Gastrocnemius medialis (tissue), 4 donors: ENCODE results near the gene VTI1A. TPM values are rescaled to one million over a fixed set of nuclear protein-coding genes. Genes with fewer than 3 reads are reported as not detected.

Experiments
- ATAC-seq, 2 donors: fragments of 150-250 bp; one replicate each; pipeline ENCODE4 v1.9.1; 2016
- DNase-seq, 2 donors: peaks; one replicate each; pipeline ENCODE4 v3.0.0-alpha.2; 2019
- H3K27ac ChIP-seq, 4 donors: fragments of 200-600 bp; sonication (generic); 1 replicate in 1 of 4; 2 replicates in 3 of 4; pipeline ENCODE4 v1.5.1; 2016 to 2018; ENCODE audit warnings: mild to moderate bottlenecking in 2 of 4, moderate library complexity in 1 of 4
- H3K27me3 ChIP-seq, 3 donors: fragments of 200-600 bp; sonication (generic) in 2 of 3; 1 replicate in 1 of 3; 2 replicates in 2 of 3; pipeline versions ENCODE4 v1.5.1 to v1.6.0; 2016 to 2019; ENCODE audit warnings: mild to moderate bottlenecking in 1 of 3, moderate library complexity in 1 of 3
- H3K36me3 ChIP-seq, 2 donors: fragments of 200-600 bp; sonication (generic) in 1 of 2; one replicate each; pipeline ENCODE4 v1.5.1; 2017 to 2018
- H3K4me1 ChIP-seq, 2 donors: fragments of 200-600 bp; sonication (generic) in 1 of 2; one replicate each; pipeline ENCODE4 v1.5.1; 2016 to 2017; ENCODE audit warnings: mild to moderate bottlenecking in 2 of 2
- H3K4me3 ChIP-seq, 4 donors: fragments of 200-600 bp; sonication (generic) in 3 of 4; 1 replicate in 1 of 4; 2 replicates in 3 of 4; pipeline ENCODE4 v1.5.1; 2016 to 2019; ENCODE audit warnings: mild to moderate bottlenecking in 2 of 4
- H3K9me3 ChIP-seq, 3 donors: fragments of 200-600 bp; sonication (generic) in 2 of 3; 1 replicate in 1 of 3; 2 replicates in 2 of 3; pipeline ENCODE4 v1.5.1; 2016 to 2019
- POLR2A ChIP-seq, 2 donors: fragments of 450-650 bp; IDR thresholded peaks; one replicate each; pipeline ENCODE4 v1.6.1; 2017; ENCODE audit warnings: antibody characterized with exemption in 2 of 2, mild to moderate bottlenecking in 2 of 2, moderate library complexity in 2 of 2
- in situ Hi-C, 4 donors: fragments of 200-750 bp; cut with MboI; loops; one replicate each; pipeline versions ENCODE4 v1.15.0 to v1.8.0; 2017; ENCODE audit warnings: low sequenced_read_pairs in 4 of 4
- intact Hi-C: fragments of 100-400 bp; cut with DNase I; formaldehyde crosslinking; loops from one replicate; pipeline ENCODE4 v1.15.1; 2023; ENCODE audit warnings: low total_unique reads
- total RNA-seq, 4 donors: library from RNA; depleted of rRNA; stranded (reverse); fragments of >200 nt; gene quantifications; one replicate each; pipeline versions ENCODE4 v1.1.0 to v1.2.3, GENCODE V29; 2016
- TF ChIP-seq, protein P1 (sequence below), 5 experiments: fragments of 450-650 bp in 3 of 5; fragments of 200-600 bp in 2 of 5; sonication (generic) in 2 of 5; IDR thresholded peaks in 4 of 5; conservative IDR thresholded peaks in 1 of 5; 1 replicate in 4 of 5; 2 replicates in 1 of 5; pipeline ENCODE4 v1.5.1; 2016 to 2019; ENCODE audit warnings: antibody characterized with exemption in 5 of 5, mild to moderate bottlenecking in 3 of 5, moderate library complexity in 3 of 5

The VTI1A gene
- total RNA-seq, 4 donors from 2014 or later = 26.5 to 51.2 (median 30.6) TPM

- in situ Hi-C loops = no loop called here
- DNase-seq (no peak), ATAC-seq (no peak)
- H3K27me3 ChIP-seq = no peaks in the 10 kb centered on the region
- no peak overlapping the region for H3K4me3 ChIP-seq
- H3K27ac ChIP-seq = no peak overlapping the region
- no peak for TF ChIP-seq POLR2A (IDR thresholded peaks at IDR 0.05)
- TF ChIP-seq, protein P1, sequence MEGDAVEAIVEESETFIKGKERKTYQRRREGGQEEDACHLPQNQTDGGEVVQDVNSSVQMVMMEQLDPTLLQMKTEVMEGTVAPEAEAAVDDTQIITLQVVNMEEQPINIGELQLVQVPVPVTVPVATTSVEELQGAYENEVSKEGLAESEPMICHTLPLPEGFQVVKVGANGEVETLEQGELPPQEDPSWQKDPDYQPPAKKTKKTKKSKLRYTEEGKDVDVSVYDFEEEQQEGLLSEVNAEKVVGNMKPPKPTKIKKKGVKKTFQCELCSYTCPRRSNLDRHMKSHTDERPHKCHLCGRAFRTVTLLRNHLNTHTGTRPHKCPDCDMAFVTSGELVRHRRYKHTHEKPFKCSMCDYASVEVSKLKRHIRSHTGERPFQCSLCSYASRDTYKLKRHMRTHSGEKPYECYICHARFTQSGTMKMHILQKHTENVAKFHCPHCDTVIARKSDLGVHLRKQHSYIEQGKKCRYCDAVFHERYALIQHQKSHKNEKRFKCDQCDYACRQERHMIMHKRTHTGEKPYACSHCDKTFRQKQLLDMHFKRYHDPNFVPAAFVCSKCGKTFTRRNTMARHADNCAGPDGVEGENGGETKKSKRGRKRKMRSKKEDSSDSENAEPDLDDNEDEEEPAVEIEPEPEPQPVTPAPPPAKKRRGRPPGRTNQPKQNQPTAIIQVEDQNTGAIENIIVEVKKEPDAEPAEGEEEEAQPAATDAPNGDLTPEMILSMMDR (IDR thresholded peaks at IDR 0.05 in 4 of 5, conservative IDR thresholded peaks at IDR 0.05 in 1 of 5) = no peak
- intact Hi-C loops = no loop called here
- H3K36me3 ChIP-seq = no peaks in the 10 kb centered on the region
- H3K4me1 ChIP-seq = peaks cover 0 to 5% of the 10 kb centered on the region in 2 donors
- H3K9me3 ChIP-seq = no peaks in the 10 kb centered on the region
Observed at GRCh38 chr10:112826018-112826697, 379.1 kb downstream of the VTI1A start.

GRCh38 chr10:112827086-112827485 is 380.1 kb downstream of the VTI1A start:
- TF ChIP-seq POLR2A (IDR thresholded peaks at IDR 0.05) = no peak
- TF ChIP-seq, protein P1 (IDR thresholded peaks at IDR 0.05 in 4 of 5, conservative IDR thresholded peaks at IDR 0.05 in 1 of 5) = no peak
- Histone ChIP-seq H3K36me3 (no peaks in the 10 kb centered on the region), H3K27me3 (no peaks in the 10 kb centered on the region), H3K27ac (no peak overlapping the region), H3K4me3 (no peak overlapping the region), H3K4me1 (peaks cover 0 to 5% of the 10 kb centered on the region in 2 donors), H3K9me3 (no peaks in the 10 kb centered on the region)
- DNase-seq (no peak), ATAC-seq (no peak)
- intact Hi-C loops = no loop called here
- in situ Hi-C loops = no loop called here

GRCh38 chr10:112827951-112828350 is 380.9 kb downstream of the VTI1A start:
- in situ Hi-C loops = no loop called here
- H3K27ac ChIP-seq = no peak overlapping the region

DNA sequence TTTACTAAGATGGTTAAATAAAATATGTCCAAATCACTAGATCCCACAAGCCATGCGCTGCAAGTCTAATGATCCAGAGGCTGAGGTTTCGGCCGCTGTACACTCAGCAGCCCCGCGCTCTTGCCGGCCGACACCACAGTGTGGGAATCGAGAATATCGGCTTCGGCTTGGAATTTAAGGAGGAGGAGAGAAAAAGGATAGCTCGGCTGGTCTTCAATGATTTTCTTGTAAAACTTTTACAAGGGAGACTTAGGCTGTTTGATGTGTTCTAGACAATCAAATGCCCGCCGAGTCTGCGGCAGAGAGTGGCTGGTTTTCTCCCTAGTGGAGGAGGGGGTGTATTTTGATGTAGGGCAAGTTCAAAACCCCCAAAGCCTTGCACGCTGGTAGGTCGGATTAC is 384.8 kb downstream of the VTI1A start:
- DNase-seq (no peak), ATAC-seq (no peak)
- no peaks in the 10 kb centered on the region for H3K9me3 ChIP-seq
- in situ Hi-C loops = no loop called here
- no peaks in the 10 kb centered on the region for H3K27me3 ChIP-seq
- H3K4me3 ChIP-seq = no peak overlapping the region
- TF ChIP-seq, protein P1 (IDR thresholded peaks at IDR 0.05 in 4 of 5, conservative IDR thresholded peaks at IDR 0.05 in 1 of 5) = no peak
- TF ChIP-seq POLR2A (IDR thresholded peaks at IDR 0.05) = no peak
- peaks cover 22 to 24% of the 10 kb centered on the region in 2 donors for H3K4me1 ChIP-seq
- H3K27ac ChIP-seq = no peak overlapping the region
- H3K36me3 ChIP-seq = no peaks in the 10 kb centered on the region
- intact Hi-C loops = no loop called here

More at GRCh38 chr10:112827951-112828350, 380.9 kb downstream of the VTI1A start:
- peaks cover 0 to 5% of the 10 kb centered on the region in 2 donors for H3K4me1 ChIP-seq
- no peaks in the 10 kb centered on the region for H3K9me3 ChIP-seq
- DNase-seq = no peak
- no peak overlapping the region for H3K4me3 ChIP-seq
- TF ChIP-seq, protein P1 (IDR thresholded peaks at IDR 0.05 in 4 of 5, conservative IDR thresholded peaks at IDR 0.05 in 1 of 5) = no peak
- TF ChIP-seq POLR2A (IDR thresholded peaks at IDR 0.05) = no peak
- no peaks in the 10 kb centered on the region for H3K27me3 ChIP-seq
- ATAC-seq = no peak
- intact Hi-C loops = no loop called here
- no peaks in the 10 kb centered on the region for H3K36me3 ChIP-seq
